ENCODE results near the gene LRRC56.

DNA sequence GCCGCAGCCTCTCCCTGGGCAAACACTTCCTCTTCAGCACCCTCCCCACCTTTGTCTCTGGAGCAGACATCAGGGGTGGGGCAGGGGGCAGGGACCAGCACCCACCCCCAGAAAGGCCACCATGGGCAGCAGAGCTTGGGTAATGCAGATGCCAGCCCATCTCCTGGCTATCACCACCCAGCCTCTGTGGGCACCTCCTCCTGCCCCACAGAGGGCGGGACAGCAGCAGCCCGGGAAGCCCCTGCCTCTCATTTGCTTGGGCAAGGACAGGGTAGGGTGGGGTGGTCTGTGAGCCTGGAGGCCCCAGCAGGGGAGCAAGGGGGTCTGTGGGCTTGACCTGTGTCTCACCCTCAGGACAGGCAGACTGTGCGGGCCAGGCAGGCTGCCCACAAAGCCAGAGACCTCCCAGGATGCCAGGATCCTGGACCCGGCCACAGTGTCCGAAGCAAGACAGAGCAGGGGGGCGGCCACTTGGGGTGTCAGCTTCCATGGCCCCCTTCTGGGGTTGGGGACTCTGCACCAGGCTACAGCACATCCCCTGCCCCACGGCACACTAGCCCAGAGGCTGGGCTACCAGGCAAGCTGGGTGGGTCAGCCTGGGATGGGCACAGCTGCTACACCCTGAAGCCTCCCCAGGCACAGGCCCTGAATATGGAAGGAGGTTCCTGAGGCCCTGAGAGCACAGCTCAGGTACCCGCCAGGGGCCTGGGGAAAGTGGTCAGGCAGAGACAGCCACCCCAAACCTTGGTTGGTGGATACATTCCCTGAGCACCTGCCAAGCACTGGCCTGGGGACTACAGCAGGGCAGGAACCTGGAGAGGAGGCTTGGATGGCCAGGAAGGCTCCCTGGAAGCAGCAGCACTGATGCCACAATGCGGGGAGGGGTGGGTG is 34.8 kb upstream of the LRRC56 start:
- TF ChIP-seq CTCF (IDR thresholded peaks at IDR 0.05) (no peak), POLR2A (IDR thresholded peaks at IDR 0.05) (no peak), POLR2AphosphoS5 (IDR thresholded peaks at IDR 0.05) (no peak)
